Esophagus muscularis mucosa (tissue), 3 donors: ENCODE data around the gene SRGAP3.

Experiments used
- POLR2A ChIP-seq: fragments of 450-650 bp; IDR thresholded peaks from one replicate; pipeline ENCODE4 v1.6.1; 2017; ENCODE audit warnings: antibody characterized with exemption, moderate library complexity, mild to moderate bottlenecking, low read depth
- POLR2AphosphoS5 ChIP-seq, 2 donors: sonication (generic); formaldehyde crosslinking; IDR thresholded peaks; one replicate each; pipeline ENCODE4 v1.6.1; 2017; ENCODE audit warnings: antibody characterized with exemption in 2 of 2
- TF ChIP-seq, protein P1 (sequence below), 3 experiments: fragments of 200-600 bp in 2 of 3; fragments of 450-650 bp in 1 of 3; sonication (generic) in 2 of 3; IDR thresholded peaks; one replicate each; pipeline ENCODE4 v1.5.1; 2017 to 2019; ENCODE audit warnings: antibody characterized with exemption in 3 of 3, mild to moderate bottlenecking in 2 of 3, moderate library complexity in 1 of 3

DNA sequence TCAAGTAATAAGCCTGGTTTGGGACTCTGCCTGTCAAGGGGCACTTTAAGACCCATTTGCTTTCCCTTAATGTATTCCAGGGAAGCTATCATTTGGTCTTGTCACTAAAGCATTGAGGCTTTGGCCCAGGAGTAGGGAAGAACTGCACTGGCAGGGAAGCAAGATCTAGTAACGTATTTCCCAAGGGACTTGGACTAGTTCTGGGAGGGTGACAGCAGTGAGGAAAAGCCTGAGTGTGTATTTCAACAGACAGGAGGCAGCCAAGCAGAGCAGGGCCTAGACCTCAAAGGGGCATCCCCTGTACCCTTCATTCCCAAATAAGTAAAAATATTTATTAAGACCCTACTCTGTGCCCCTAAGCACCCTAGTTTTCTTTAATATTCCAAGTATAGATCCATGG lies 92.8 kb downstream of the SRGAP3 start:
- no peak for TF ChIP-seq POLR2A
- TF ChIP-seq, protein P1, sequence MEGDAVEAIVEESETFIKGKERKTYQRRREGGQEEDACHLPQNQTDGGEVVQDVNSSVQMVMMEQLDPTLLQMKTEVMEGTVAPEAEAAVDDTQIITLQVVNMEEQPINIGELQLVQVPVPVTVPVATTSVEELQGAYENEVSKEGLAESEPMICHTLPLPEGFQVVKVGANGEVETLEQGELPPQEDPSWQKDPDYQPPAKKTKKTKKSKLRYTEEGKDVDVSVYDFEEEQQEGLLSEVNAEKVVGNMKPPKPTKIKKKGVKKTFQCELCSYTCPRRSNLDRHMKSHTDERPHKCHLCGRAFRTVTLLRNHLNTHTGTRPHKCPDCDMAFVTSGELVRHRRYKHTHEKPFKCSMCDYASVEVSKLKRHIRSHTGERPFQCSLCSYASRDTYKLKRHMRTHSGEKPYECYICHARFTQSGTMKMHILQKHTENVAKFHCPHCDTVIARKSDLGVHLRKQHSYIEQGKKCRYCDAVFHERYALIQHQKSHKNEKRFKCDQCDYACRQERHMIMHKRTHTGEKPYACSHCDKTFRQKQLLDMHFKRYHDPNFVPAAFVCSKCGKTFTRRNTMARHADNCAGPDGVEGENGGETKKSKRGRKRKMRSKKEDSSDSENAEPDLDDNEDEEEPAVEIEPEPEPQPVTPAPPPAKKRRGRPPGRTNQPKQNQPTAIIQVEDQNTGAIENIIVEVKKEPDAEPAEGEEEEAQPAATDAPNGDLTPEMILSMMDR (IDR thresholded peaks at IDR 0.05) = no peak
- TF ChIP-seq POLR2AphosphoS5 (IDR thresholded peaks at IDR 0.05) = no peak
